ENCODE data around the gene C8G.

- TF ChIP-seq TEAD4 (CRISPR knock-in tag; IDR thresholded peaks at IDR 0.05): no peak
- TF ChIP-seq CTCF (IDR thresholded peaks at IDR 0.05): no peak
Measured at GRCh38 chr9:136971746-136972145, 26.7 kb downstream of the C8G start.

All from WTC11 (cell line).